K562 (cell line): Measurements from ENCODE around the gene CROCC2. TPM values are rescaled to one million over a fixed set of nuclear protein-coding genes. Genes with fewer than 3 reads are reported as not detected.

Source experiments
- ATAC-seq: fragments of 200-7000 bp; cut with Tn5 transposase; 3 replicates; pipeline ENCODE4 v1.9.1; 2020; ENCODE audit warnings: moderate library complexity
- BruUV-seq: library from RNA; stranded (reverse); fragments of 400-500 nt; replicated peaks from 2 replicates; lab custom pipeline; 2021; lab: Mats Ljungman, UMichigan
- CTCF ChIA-PET: fragments of 300-600 bp; formaldehyde crosslinking; extraction: SDS; loops from one replicate; lab custom pipeline; 2021; ENCODE audit warnings: low intra/inter-chr PET ratio; lab: Yijun Ruan, JAX
- POLR2A ChIA-PET: fragments of 300-600, 350-650 bp; sonication (Branson Sonifier 250); formaldehyde crosslinking; extraction: SDS; loops from one replicate; lab custom pipeline; 2021; ENCODE audit warnings: antibody characterized with exemption, inconsistent platforms; lab: Yijun Ruan, JAX
- DNase-seq, 4 experiments: peaks; one replicate each; pipeline versions ENCODE4 v3.0.0 to v3.0.0-alpha.2; 2011 to 2018; ENCODE audit warnings: low spot score in 3 of 4, mixed read lengths in 3 of 4; ENCODE audit errors: extremely low read depth in 1 of 4
- FAIRE-seq: peaks from 2 replicates; lab custom pipeline; 2011; peaks lifted over from hg19 to GRCh38; lab: Jason Lieb, UNC
- H2AFZ ChIP-seq: 2 replicates; pipeline ENCODE4 v1.6.0; 2011; ENCODE audit warnings: low read depth, low read length, control low read depth, inconsistent platforms
- H3K27ac ChIP-seq: fragments of 200-600 bp; 3 replicates; pipeline ENCODE4 v1.8.0; 2011; ENCODE audit warnings: low read depth, mild to moderate bottlenecking, control low read depth, inconsistent platforms, low read length, moderate library complexity, mixed read lengths; ENCODE audit errors: extremely low read depth
- H3K27me3 ChIP-seq, 2 experiments: fragments of 300-600 bp in 1 of 2; 2 replicates in 1 of 2; 3 replicates in 1 of 2; pipeline versions ENCODE4 v1.6.0 to v1.8.0; 2011; ENCODE audit warnings: inconsistent platforms in 2 of 2, low read length in 2 of 2, mild to moderate bottlenecking in 1 of 2, mixed read lengths in 1 of 2, moderate library complexity in 1 of 2; ENCODE audit not compliant: control insufficient read depth in 2 of 2, insufficient read depth in 2 of 2
- H3K36me3 ChIP-seq: fragments of 300-600 bp; 3 replicates; pipeline ENCODE4 v1.8.0; 2011; ENCODE audit warnings: mild to moderate bottlenecking, low read length, inconsistent platforms; ENCODE audit not compliant: control insufficient read depth, insufficient read depth
- H3K4me1 ChIP-seq, 2 experiments: fragments of 200-600 bp in 1 of 2; replicated peaks in 1 of 2; 2 replicates in 1 of 2; 3 replicates in 1 of 2; pipeline versions ENCODE4 v1.5.1 to v1.8.0; 2011; ENCODE audit warnings: inconsistent platforms in 2 of 2, low read length in 2 of 2, mild to moderate bottlenecking in 1 of 2, mixed read lengths in 1 of 2, moderate library complexity in 1 of 2; ENCODE audit not compliant: control insufficient read depth in 2 of 2, insufficient read depth in 2 of 2
- H3K4me2 ChIP-seq: 2 replicates; pipeline ENCODE4 v1.6.1; 2011; ENCODE audit warnings: low read length, control low read depth, inconsistent platforms, mixed read lengths; ENCODE audit not compliant: insufficient read depth
- H3K4me3 ChIP-seq: fragments of 200-600 bp; sonication (generic), shearing (Covaris generic); 2 replicates; pipeline ENCODE4 v1.5.1; 2016; ENCODE audit warnings: control low read depth, inconsistent platforms
- H3K79me2 ChIP-seq: fragments of 200-600 bp; 3 replicates; pipeline ENCODE4 v1.8.0; 2011; ENCODE audit warnings: low read length, inconsistent platforms; ENCODE audit not compliant: control insufficient read depth, insufficient read depth
- H3K9ac ChIP-seq, 2 experiments: 2 replicates each; pipeline versions ENCODE4 v1.6.0 to v1.6.1; 2011; ENCODE audit warnings: low read depth in 2 of 2, low read length in 2 of 2, control low read depth in 1 of 2, inconsistent platforms in 1 of 2, mild to moderate bottlenecking in 1 of 2, mixed read lengths in 1 of 2; ENCODE audit not compliant: insufficient read depth in 1 of 2
- H3K9me1 ChIP-seq: one replicate; pipeline ENCODE4 v1.6.0; 2011; ENCODE audit warnings: inconsistent platforms, mild to moderate bottlenecking, low read length, moderate library complexity; ENCODE audit not compliant: control insufficient read depth, insufficient read depth
- H3K9me3 ChIP-seq: replicated peaks from 2 replicates; pipeline ENCODE4 v1.5.1; 2011; ENCODE audit warnings: low read depth, low read length, inconsistent platforms; ENCODE audit not compliant: control insufficient read depth, insufficient read depth
- H4K20me1 ChIP-seq: replicated peaks from 2 replicates; pipeline ENCODE4 v1.6.1; 2011; ENCODE audit warnings: low read length, inconsistent platforms, mixed read lengths; ENCODE audit not compliant: control insufficient read depth, insufficient read depth
- BACH1 ChIP-seq: fragments of 200-800 bp; sonication (Bioruptor generic); IDR thresholded peaks from 2 replicates; pipeline ENCODE4 v1.6.1; 2016; ENCODE audit warnings: missing genetic modification characterization, missing compliant biosample characterization
- HNRNPK ChIP-seq: fragments of 200-400 bp; formaldehyde crosslinking; IDR thresholded peaks from one replicate; pipeline ENCODE4 v1.6.1; 2018; ENCODE audit warnings: mild to moderate bottlenecking, low read depth, low read length; ENCODE audit not compliant: poor library complexity, severe bottlenecking
- KAT2B ChIP-seq: IDR thresholded peaks from one replicate; pipeline ENCODE4 v1.6.1; 2012; ENCODE audit warnings: low read depth, mild to moderate bottlenecking, control low read depth, inconsistent platforms, low read length, moderate library complexity
- PBX2 ChIP-seq, 2 experiments: IDR thresholded peaks in 1 of 2; conservative IDR thresholded peaks in 1 of 2; 2 replicates each; pipeline ENCODE4 v1.6.1; 2016; ENCODE audit warnings: low read depth in 2 of 2, mild to moderate bottlenecking in 1 of 2, missing compliant biosample characterization in 1 of 2, missing genetic modification characterization in 1 of 2, moderate library complexity in 1 of 2
- STAT5B ChIP-seq: fragments of 250-450 bp; sonication (Bioruptor Pico); IDR thresholded peaks from 2 replicates; pipeline ENCODE4 v1.8.0; 2021; ENCODE audit warnings: mild to moderate bottlenecking, inconsistent platforms
- THAP7 ChIP-seq: fragments of 250-450 bp; sonication (Bioruptor Pico); IDR thresholded peaks from 2 replicates; pipeline ENCODE4 v1.5.0; 2021
- ZC3H4 ChIP-seq: sonication (generic); formaldehyde crosslinking; IDR thresholded peaks from 2 replicates; pipeline ENCODE4 v1.9.0; 2021; ENCODE audit warnings: missing genetic modification reagents, borderline replicate concordance
- ZNF639 ChIP-seq, 2 experiments: fragments of 200-800 bp in 1 of 2; sonication (Bioruptor generic) in 1 of 2; sonication (generic) in 1 of 2; formaldehyde crosslinking in 1 of 2; IDR thresholded peaks in 1 of 2; conservative IDR thresholded peaks in 1 of 2; 2 replicates each; pipeline versions ENCODE4 v1.5.0 to v1.6.1; 2016 to 2020; ENCODE audit warnings: missing compliant biosample characterization in 1 of 2, missing genetic modification characterization in 1 of 2, missing genetic modification reagents in 1 of 2
- ZNF780A ChIP-seq: fragments of 250-450 bp; sonication (Bioruptor Pico); IDR thresholded peaks from 2 replicates; pipeline ENCODE4 v1.5.0; 2021; ENCODE audit warnings: mild to moderate bottlenecking
- WGBS: fragments of 100-300 bp; shearing (Covaris generic); methylation state at CpG from one replicate; pipeline ENCODE4 v1.1.6; 2016; ENCODE audit warnings: low coverage, mixed read lengths; ENCODE audit not compliant: insufficient coverage; ENCODE audit errors: missing lambda C conversion rate; 5-methylcytosine and 5-hydroxymethylcytosine counted together
- in situ Hi-C: fragments of 300-500 bp; cut with MboI; formaldehyde crosslinking; loops from 4 replicates; pipeline ENCODE4 v1.15.0; 2018; ENCODE audit warnings: inconsistent platforms, mixed read lengths
- intact Hi-C: fragments of 100-400 bp; cut with micrococcal nuclease; formaldehyde crosslinking; loops from 2 replicates; pipeline ENCODE4 v1.14.2; 2022
- polyA plus RNA-seq, 8 experiments: library from polyadenylated mRNA; depleted of rRNA in 4 of 8; stranded (reverse) in 5 of 8; unstranded in 3 of 8; fragments of >200 nt; fragmentation: Nextera tagmentation in 2 of 8; fragmentation: Illumina TruSeq in 1 of 8; extraction: Ambion mirVana in 2 of 8; extraction: Trizol in 1 of 8; gene quantifications; 2 replicates each; pipeline versions ENCODE4 v1.2.1 to v1.2.3, GENCODE V29; 2011 to 2014; ENCODE audit warnings: inconsistent platforms in 1 of 8, missing spikeins in 1 of 8
- total RNA-seq, 7 experiments: library from RNA; depleted of rRNA in 6 of 7; stranded (reverse); fragments of >200 nt in 6 of 7; fragmentation: Illumina TruSeq in 2 of 7; extraction: Trizol in 2 of 7; gene quantifications; 2 replicates each; pipeline versions ENCODE4 v1.2.1 to v1.2.3, GENCODE V29; 2011 to 2021; ENCODE audit warnings: low replicate concordance in 1 of 7

The CROCC2 gene
- total and polyA plus RNA-seq, 9 of the 15 experiments (the other 6 are each of a cell fraction or from before 2014, with no cell fraction given): not detected

GRCh38 chr2:241010531-241011295 lies 104.6 kb downstream of the CROCC2 start:
- no peak overlapping the region for H2AFZ ChIP-seq
- H3K9me1 ChIP-seq: no peaks in the 10 kb centered on the region
- in situ Hi-C loops: no loop called here
- H3K9ac ChIP-seq: no peak overlapping the region
- ATAC-seq: no peak
- no peaks in the 10 kb centered on the region for H4K20me1 ChIP-seq
- TF ChIP-seq THAP7 (no peak), KAT2B (no peak), STAT5B (no peak)
- TF ChIP-seq, all 486 proteins: peak for 0
- Histone ChIP-seq H3K4me1 (peaks cover 0 to 7% of the 10 kb centered on the region in 2 experiments; a peak in 2 of 5 replicates), H3K36me3 (no peaks in the 10 kb centered on the region), H3K4me2 (no peak overlapping the region), H3K4me3 (no peak overlapping the region), H3K27ac (no peak overlapping the region), H3K27me3 (peaks cover 0 to 36% of the 10 kb centered on the region in 2 experiments; a peak in 3 of 5 replicates), H3K79me2 (no peaks in the 10 kb centered on the region), H3K9me3 (no peaks in the 10 kb centered on the region)
- ChIA-PET CTCF (no interaction called here), POLR2A (no interaction called here)
- intact Hi-C loops: no loop called here
- 0% methylated on average over 7 of the region's 12 CpGs for WGBS
- DNase-seq (no peak), FAIRE-seq (no peak)
- no TSS peak for BruUV-seq

GRCh38 chr2:241011296-241011600 lies 105.1 kb downstream of the CROCC2 start:
- no peaks in the 10 kb centered on the region for H3K9me3 ChIP-seq
- peaks cover 0 to 7% of the 10 kb centered on the region in 2 experiments; a peak in 2 of 5 replicates for H3K4me1 ChIP-seq
- in situ Hi-C loops: no loop called here
- H3K4me2 ChIP-seq: no peak overlapping the region
- ChIA-PET POLR2A (no interaction called here), CTCF (no interaction called here)
- BruUV-seq: no TSS peak
- H3K79me2 ChIP-seq: no peaks in the 10 kb centered on the region
- FAIRE-seq (no peak), DNase-seq (no peak), ATAC-seq (no peak)
- H3K9me1 ChIP-seq: no peaks in the 10 kb centered on the region
- intact Hi-C loops: no loop called here
- no peaks in the 10 kb centered on the region for H4K20me1 ChIP-seq
- H3K36me3 ChIP-seq: no peaks in the 10 kb centered on the region
- peaks cover 0 to 37% of the 10 kb centered on the region in 2 experiments; a peak in 3 of 5 replicates for H3K27me3 ChIP-seq
- 0% methylated on average over 9 of the region's 9 CpGs for WGBS
- no peak overlapping the region for H3K9ac ChIP-seq
- H2AFZ ChIP-seq: no peak overlapping the region
- H3K27ac ChIP-seq: no peak overlapping the region
- no peak overlapping the region for H3K4me3 ChIP-seq
- TF ChIP-seq ZNF639 (CRISPR knock-in tag; conservative IDR thresholded peaks at IDR 0.05 in 1 of 2, IDR thresholded peaks at IDR 0.05 in 1 of 2): no peak
- TF ChIP-seq ZNF780A (CRISPR knock-in tag): no peak
- TF ChIP-seq PBX2 (CRISPR knock-in tag; IDR thresholded peaks at IDR 0.05; ENCODE audit: low read depth): no peak
- TF ChIP-seq PBX2 (tag; conservative IDR thresholded peaks at IDR 0.05; ENCODE audit: low read depth): no peak
- TF ChIP-seq HNRNPK: no peak
- TF ChIP-seq ZC3H4 (CRISPR knock-in tag): no peak
- no peak for TF ChIP-seq BACH1 (tag)
